MCF 10A (cell line): ENCODE data around the gene RPL10A. TPM values are rescaled to one million over a fixed set of nuclear protein-coding genes. Genes with fewer than 3 reads are reported as not detected.

Source experiments
- BruUV-seq: library from RNA; stranded (reverse); fragments of 400-500 nt; replicated peaks from 2 replicates; lab custom pipeline; 2021; lab: Mats Ljungman, UMichigan
- CTCF ChIA-PET: fragments of 300-600 bp; sonication (Branson Sonifier 250); formaldehyde crosslinking; extraction: SDS; loops from one replicate; lab custom pipeline; 2021; ENCODE audit warnings: antibody characterized with exemption, inconsistent platforms; lab: Yijun Ruan, JAX
- POLR2A ChIA-PET: fragments of 300-600, 350-650 bp; sonication (Branson Sonifier 250); formaldehyde crosslinking; extraction: SDS; loops from one replicate; lab custom pipeline; 2020; ENCODE audit warnings: antibody characterized with exemption, inconsistent platforms; lab: Yijun Ruan, JAX
- DNase-seq: peaks from one replicate; pipeline ENCODE4 v3.0.0-alpha.2; 2018; ENCODE audit not compliant: unreplicated experiment
- H3K27ac Mint-ChIP-seq: one replicate; pipeline ENCODE4 v1.8.0; 2022; ENCODE audit warnings: mild to moderate bottlenecking, low read depth, mixed read lengths; ENCODE audit not compliant: unreplicated experiment
- H3K27me3 Mint-ChIP-seq: one replicate; pipeline ENCODE4 v1.8.0; 2022; ENCODE audit warnings: mixed read lengths; ENCODE audit not compliant: insufficient read depth, unreplicated experiment
- H3K36me3 Mint-ChIP-seq: one replicate; pipeline ENCODE4 v1.8.0; 2022; ENCODE audit warnings: mild to moderate bottlenecking, moderate library complexity, mixed read lengths; ENCODE audit not compliant: insufficient read depth, unreplicated experiment
- H3K4me1 Mint-ChIP-seq: one replicate; pipeline ENCODE4 v1.8.0; 2022; ENCODE audit warnings: mixed read lengths; ENCODE audit not compliant: insufficient read depth, unreplicated experiment
- H3K4me3 Mint-ChIP-seq: one replicate; pipeline ENCODE4 v1.8.0; 2022; ENCODE audit warnings: mild to moderate bottlenecking, moderate library complexity, mixed read lengths; ENCODE audit not compliant: unreplicated experiment
- H3K9me3 Mint-ChIP-seq: one replicate; pipeline ENCODE4 v1.8.0; 2022; ENCODE audit warnings: mixed read lengths; ENCODE audit not compliant: unreplicated experiment
- intact Hi-C: fragments of 100-400 bp; cut with micrococcal nuclease; formaldehyde crosslinking; loops from 2 replicates; pipeline ENCODE4 v1.14.1; 2022
- total RNA-seq: library from RNA; stranded (reverse); gene quantifications from 2 replicates; pipeline ENCODE4 v1.2.3, GENCODE V29; 2022
- TF ChIP-seq, protein P1 (sequence below): fragments of 200-600 bp; IDR thresholded peaks from one replicate; pipeline ENCODE4 v1.8.0; 2022; ENCODE audit warnings: antibody characterized with exemption, mild to moderate bottlenecking; ENCODE audit not compliant: unreplicated experiment

RPL10A gene
- total RNA-seq, 1 experiment from 2014 or later, result 2,403 TPM

DNA sequence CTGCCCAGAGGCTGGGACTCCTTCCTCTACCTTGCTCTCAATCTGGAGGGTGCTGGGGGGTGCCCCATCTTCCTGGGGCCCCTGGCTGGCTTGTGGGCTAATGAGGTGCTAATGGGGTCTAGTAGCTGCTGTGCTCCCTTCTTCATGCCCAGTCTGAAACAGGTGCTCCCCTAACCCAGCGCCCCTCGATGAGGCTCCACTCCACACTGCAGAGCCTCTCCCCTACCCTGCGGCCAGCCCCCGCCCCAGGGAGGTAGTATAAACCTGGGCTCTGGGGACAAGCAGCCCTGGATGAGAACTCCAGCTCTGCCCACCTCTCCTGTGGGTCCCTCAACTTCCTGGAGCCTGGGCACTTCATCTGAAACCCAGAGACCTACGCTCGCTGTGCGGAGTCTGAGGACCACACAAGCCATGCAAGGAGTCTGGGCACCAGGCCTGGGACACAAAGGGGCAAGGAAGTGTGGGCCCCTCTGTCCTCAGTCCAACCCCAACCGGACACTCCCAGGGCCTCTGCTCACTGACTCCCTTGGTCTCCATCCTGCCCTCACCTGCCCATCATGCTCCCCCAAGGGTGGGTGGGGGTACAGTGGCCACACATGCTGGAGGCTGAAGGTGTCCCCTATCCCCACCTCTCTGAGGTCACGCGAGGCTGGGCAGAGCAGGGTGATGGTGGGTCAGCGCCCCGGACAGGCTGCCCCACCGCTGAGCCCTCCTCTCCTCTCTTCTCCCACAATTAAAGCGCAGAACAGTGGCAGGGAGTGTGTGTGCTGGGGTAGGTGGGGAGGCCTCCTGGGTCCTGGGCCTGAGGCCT lies 6.1 kb downstream of the RPL10A start:
- ChIA-PET CTCF (no interaction called here), POLR2A (interaction anchor here (1.1 to 10.3 kb wide), 4 partner anchors 9 to 20 kb away, joined by 4 to 198 read pairs (median 18); partner anchors contain the start of gene FANCE)
- H3K27me3 Mint-ChIP-seq, result no peaks in the 10 kb centered on the region
- no TSS peak for BruUV-seq
- intact Hi-C loops, result no loop called here
- H3K27ac Mint-ChIP-seq, result no peak overlapping the region
- H3K4me3 Mint-ChIP-seq, result no peak overlapping the region
- no peak for DNase-seq
- H3K36me3 Mint-ChIP-seq, result peaks cover 71% of the 10 kb centered on the region
- H3K4me1 Mint-ChIP-seq, result peaks cover 13% of the 10 kb centered on the region
- TF ChIP-seq, protein P1, sequence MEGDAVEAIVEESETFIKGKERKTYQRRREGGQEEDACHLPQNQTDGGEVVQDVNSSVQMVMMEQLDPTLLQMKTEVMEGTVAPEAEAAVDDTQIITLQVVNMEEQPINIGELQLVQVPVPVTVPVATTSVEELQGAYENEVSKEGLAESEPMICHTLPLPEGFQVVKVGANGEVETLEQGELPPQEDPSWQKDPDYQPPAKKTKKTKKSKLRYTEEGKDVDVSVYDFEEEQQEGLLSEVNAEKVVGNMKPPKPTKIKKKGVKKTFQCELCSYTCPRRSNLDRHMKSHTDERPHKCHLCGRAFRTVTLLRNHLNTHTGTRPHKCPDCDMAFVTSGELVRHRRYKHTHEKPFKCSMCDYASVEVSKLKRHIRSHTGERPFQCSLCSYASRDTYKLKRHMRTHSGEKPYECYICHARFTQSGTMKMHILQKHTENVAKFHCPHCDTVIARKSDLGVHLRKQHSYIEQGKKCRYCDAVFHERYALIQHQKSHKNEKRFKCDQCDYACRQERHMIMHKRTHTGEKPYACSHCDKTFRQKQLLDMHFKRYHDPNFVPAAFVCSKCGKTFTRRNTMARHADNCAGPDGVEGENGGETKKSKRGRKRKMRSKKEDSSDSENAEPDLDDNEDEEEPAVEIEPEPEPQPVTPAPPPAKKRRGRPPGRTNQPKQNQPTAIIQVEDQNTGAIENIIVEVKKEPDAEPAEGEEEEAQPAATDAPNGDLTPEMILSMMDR, result no peak
- H3K9me3 Mint-ChIP-seq, result no peaks in the 10 kb centered on the region

DNA sequence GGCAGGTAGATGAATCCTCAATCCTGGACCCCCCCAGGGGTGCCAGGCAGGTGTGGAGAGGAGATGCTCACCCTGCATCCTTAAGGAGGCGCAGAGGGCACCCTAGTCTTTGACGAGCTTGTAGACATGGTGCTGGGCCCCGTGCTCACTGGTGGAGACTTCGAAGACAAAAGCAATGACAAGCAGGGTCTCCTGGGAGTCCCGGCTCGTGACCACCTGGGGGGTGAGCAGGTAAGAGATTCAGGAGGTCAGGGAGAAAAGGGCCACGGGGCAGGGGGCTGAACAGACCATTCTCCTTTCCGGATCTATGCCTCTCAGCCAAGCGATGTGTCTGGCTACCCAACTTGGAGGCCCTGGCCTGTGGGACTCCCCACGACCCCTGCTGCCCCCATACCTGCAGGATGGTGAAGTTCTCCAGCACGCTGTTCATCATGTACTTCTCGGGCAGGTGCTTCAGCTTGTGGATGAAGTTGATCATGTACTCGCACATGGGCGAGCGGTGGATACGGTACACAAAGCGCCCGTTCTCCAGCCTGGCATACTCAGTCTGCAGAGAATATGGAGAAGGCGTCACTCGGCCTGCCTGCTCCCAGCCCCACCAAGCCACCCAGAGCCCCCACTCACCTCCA lies 6.9 kb downstream of the RPL10A start:
- H3K27ac Mint-ChIP-seq, result no peak overlapping the region
- ChIA-PET CTCF (no interaction called here), POLR2A (interaction anchor here (1.1 to 10.3 kb wide), 2 partner anchors 10 to 21 kb away, joined by 4 to 198 read pairs; partner anchors contain the start of gene FANCE)
- H3K9me3 Mint-ChIP-seq, result no peaks in the 10 kb centered on the region
- no peaks in the 10 kb centered on the region for H3K27me3 Mint-ChIP-seq
- BruUV-seq, result no TSS peak
- intact Hi-C loops, result no loop called here
- no peak overlapping the region for H3K4me3 Mint-ChIP-seq
- DNase-seq, result no peak
- TF ChIP-seq, protein P1, result no peak
- peaks cover 9% of the 10 kb centered on the region for H3K4me1 Mint-ChIP-seq
- H3K36me3 Mint-ChIP-seq, result peaks cover 64% of the 10 kb centered on the region

- BruUV-seq, result no TSS peak
These were observed 7.4 kb downstream of the RPL10A start for GRCh38 chr6:35475573-35475972.

DNA sequence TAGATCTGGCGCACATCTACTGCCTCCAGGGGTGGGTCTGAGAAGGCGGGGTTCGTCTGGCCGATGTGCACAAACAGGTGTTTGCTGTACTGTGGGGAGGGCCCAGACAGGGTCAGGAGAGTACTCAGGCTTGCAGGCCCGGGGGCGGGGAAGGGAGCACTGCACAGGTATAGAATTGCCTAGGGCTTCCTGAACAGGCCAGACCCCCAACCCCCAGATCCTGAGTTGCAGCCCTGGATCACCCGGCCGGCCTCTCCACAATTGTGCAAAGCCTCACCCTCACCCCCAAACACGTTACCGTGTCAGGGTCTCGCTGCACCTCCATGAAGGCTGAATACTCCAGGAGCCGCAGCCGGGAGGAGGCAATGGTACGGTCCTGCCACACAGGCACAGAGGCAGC lies 7.8 kb downstream of the RPL10A start:
- TF ChIP-seq, protein P1, result no peak
- POLR2A ChIA-PET, result interaction anchor here (1.0 kb wide), 1 partner anchor 9 kb away, joined by 3 read pairs; no protein-coding TSS in a partner anchor
- Mint-ChIP-seq H3K4me3 (no peak overlapping the region), H3K36me3 (peaks cover 54% of the 10 kb centered on the region), H3K9me3 (no peaks in the 10 kb centered on the region), H3K4me1 (no peaks in the 10 kb centered on the region), H3K27me3 (no peaks in the 10 kb centered on the region), H3K27ac (no peak overlapping the region)
- intact Hi-C loops, result no loop called here
- BruUV-seq, result no TSS peak
- CTCF ChIA-PET, result no interaction called here
- DNase-seq, result no peak

More at GRCh38 chr6:35475573-35475972, 7.4 kb downstream of the RPL10A start:
- Mint-ChIP-seq H3K9me3 (no peaks in the 10 kb centered on the region), H3K27ac (no peak overlapping the region), H3K4me3 (no peak overlapping the region), H3K4me1 (peaks cover 4% of the 10 kb centered on the region), H3K36me3 (peaks cover 58% of the 10 kb centered on the region), H3K27me3 (no peaks in the 10 kb centered on the region)
- ChIA-PET POLR2A (no interaction called here), CTCF (no interaction called here)
- intact Hi-C loops, result no loop called here
- DNase-seq, result no peak
- TF ChIP-seq, protein P1, result no peak
